Spleen (tissue), 11 donors: Measurements from ENCODE around the gene FUT4. TPM values are rescaled to one million over a fixed set of nuclear protein-coding genes. Genes with fewer than 3 reads are reported as not detected.
A peak's percentile ranks its signal among the peaks of the same experiment; 100 is the strongest.

Source experiments
- DNase-seq: peaks from one replicate; pipeline ENCODE4 v3.0.0-alpha.2; 2020
- H3K27ac ChIP-seq, 8 donors: fragments of 200-600 bp; sonication (generic) in 7 of 8; 1 replicate in 4 of 8; 2 replicates in 4 of 8; pipeline versions ENCODE4 v1.5.0 to v1.8.0; 2016 to 2021; ENCODE audit warnings: inconsistent platforms in 4 of 8, mild to moderate bottlenecking in 4 of 8, moderate library complexity in 1 of 8
- H3K27me3 ChIP-seq, 7 donors: fragments of 200-600 bp; sonication (generic) in 6 of 7; replicated peaks in 1 of 7; 1 replicate in 4 of 7; 2 replicates in 3 of 7; pipeline versions ENCODE4 v1.5.0 to v1.8.0; 2016 to 2021; ENCODE audit warnings: inconsistent platforms in 3 of 7, mild to moderate bottlenecking in 1 of 7
- H3K36me3 ChIP-seq, 6 donors: fragments of 200-600 bp; sonication (generic) in 5 of 6; 1 replicate in 4 of 6; 2 replicates in 2 of 6; pipeline versions ENCODE4 v1.5.0 to v1.8.0; 2016 to 2021; ENCODE audit warnings: inconsistent platforms in 2 of 6
- H3K4me1 ChIP-seq, 6 donors: fragments of 200-600 bp; sonication (generic) in 5 of 6; 1 replicate in 3 of 6; 2 replicates in 3 of 6; pipeline versions ENCODE4 v1.5.0 to v1.8.0; 2016 to 2021; ENCODE audit warnings: inconsistent platforms in 3 of 6
- H3K4me3 ChIP-seq, 8 donors: fragments of 200-600 bp; sonication (generic) in 7 of 8; 1 replicate in 4 of 8; 2 replicates in 4 of 8; pipeline versions ENCODE4 v1.5.0 to v1.8.0; 2016 to 2021; ENCODE audit warnings: inconsistent platforms in 4 of 8, mild to moderate bottlenecking in 4 of 8, moderate library complexity in 2 of 8
- H3K9me3 ChIP-seq, 8 donors: fragments of 200-600 bp; sonication (generic) in 7 of 8; 1 replicate in 4 of 8; 2 replicates in 4 of 8; pipeline versions ENCODE4 v1.5.0 to v1.8.0; 2016 to 2021; ENCODE audit warnings: inconsistent platforms in 4 of 8
- POLR2A ChIP-seq, 3 donors: fragments of 450-650 bp; IDR thresholded peaks; one replicate each; pipeline ENCODE4 v1.5.1; 2017; ENCODE audit warnings: antibody characterized with exemption in 3 of 3, mild to moderate bottlenecking in 1 of 3
- POLR2AphosphoS5 ChIP-seq, 3 donors: sonication (generic); formaldehyde crosslinking; IDR thresholded peaks; one replicate each; pipeline ENCODE4 v1.5.1; 2017; ENCODE audit warnings: antibody characterized with exemption in 3 of 3
- WGBS, 5 donors: extraction: QIAGEN DNeasy Blood & Tissue Kit in 3 of 5; methylation state at CpG; one replicate each; pipeline versions ENCODE4 v1.1.5 to v1.1.7; 2013 to 2018; 5-methylcytosine and 5-hydroxymethylcytosine counted together
- intact Hi-C: fragments of 100-400 bp; cut with DNase I; formaldehyde crosslinking; loops from one replicate; pipeline ENCODE4 v1.15.0; 2023; ENCODE audit warnings: low total_unique reads
- polyA plus RNA-seq, 3 donors: library from polyadenylated mRNA; stranded (reverse); fragments of 200-250 nt; gene quantifications; one replicate each; pipeline ENCODE4 v1.2.1, GENCODE V29; 2013
- total RNA-seq, 7 donors: library from RNA; depleted of rRNA in 3 of 7; stranded (reverse); fragments of >200 nt in 3 of 7; fragmentation: NEBNext Ultra II Directional in 4 of 7; extraction: Animal tissue kit (Norgen Biotek cat#: 25700) in 4 of 7; gene quantifications; one replicate each; pipeline versions ENCODE4 v1.1.0 to v1.2.1, GENCODE V29; 2016 to 2021
- TF ChIP-seq, protein P1 (sequence below), 11 experiments: fragments of 200-600 bp in 7 of 11; fragments of 450-650 bp in 4 of 11; sonication (generic) in 4 of 11; IDR thresholded peaks in 8 of 11; conservative IDR thresholded peaks in 3 of 11; 1 replicate in 7 of 11; 2 replicates in 4 of 11; pipeline versions ENCODE4 v1.4.0 to v1.8.0; 2016 to 2021; ENCODE audit warnings: antibody characterized with exemption in 11 of 11, inconsistent platforms in 4 of 11, mild to moderate bottlenecking in 1 of 11
- donor health status: healthy with polysubstance abuse.
- donor health status: DM: no; HTN: no; CAD: no; lungs with moderate emphysema.
- donor health status: DM: no; HTN: no; CAD: no.
- donor health status: Bipolar disorder and iron deficiency.
- donor health status: healthy.
- donor health status: DM: no; HTN: no; CAD: no.
- donor health status: DM: yes; HTN: yes; CAD: no.

The FUT4 gene
- total and polyA plus RNA-seq, 10 donors = 1.6 to 12.8 (median 9.8) TPM

DNA sequence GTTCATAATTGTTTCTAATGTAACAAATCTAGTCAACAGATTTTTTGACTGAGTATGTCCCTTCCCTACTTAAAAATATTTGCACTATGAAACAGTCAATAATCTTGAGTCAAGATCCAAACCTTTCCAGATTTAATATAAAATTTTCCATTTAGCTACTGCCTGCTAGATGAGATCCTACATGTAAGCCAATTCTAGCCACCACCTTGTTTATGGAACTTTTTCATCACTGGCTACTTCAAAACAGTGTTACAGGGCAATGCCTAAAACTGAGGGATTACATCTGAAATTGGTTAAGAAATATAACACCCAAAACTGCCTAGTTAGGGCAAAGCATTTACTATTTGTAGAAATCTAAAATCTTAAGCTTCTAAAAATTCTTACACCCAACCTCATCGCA lies 10.5 kb upstream of the FUT4 start:
- no peak overlapping the region for H3K4me3 ChIP-seq

DNA sequence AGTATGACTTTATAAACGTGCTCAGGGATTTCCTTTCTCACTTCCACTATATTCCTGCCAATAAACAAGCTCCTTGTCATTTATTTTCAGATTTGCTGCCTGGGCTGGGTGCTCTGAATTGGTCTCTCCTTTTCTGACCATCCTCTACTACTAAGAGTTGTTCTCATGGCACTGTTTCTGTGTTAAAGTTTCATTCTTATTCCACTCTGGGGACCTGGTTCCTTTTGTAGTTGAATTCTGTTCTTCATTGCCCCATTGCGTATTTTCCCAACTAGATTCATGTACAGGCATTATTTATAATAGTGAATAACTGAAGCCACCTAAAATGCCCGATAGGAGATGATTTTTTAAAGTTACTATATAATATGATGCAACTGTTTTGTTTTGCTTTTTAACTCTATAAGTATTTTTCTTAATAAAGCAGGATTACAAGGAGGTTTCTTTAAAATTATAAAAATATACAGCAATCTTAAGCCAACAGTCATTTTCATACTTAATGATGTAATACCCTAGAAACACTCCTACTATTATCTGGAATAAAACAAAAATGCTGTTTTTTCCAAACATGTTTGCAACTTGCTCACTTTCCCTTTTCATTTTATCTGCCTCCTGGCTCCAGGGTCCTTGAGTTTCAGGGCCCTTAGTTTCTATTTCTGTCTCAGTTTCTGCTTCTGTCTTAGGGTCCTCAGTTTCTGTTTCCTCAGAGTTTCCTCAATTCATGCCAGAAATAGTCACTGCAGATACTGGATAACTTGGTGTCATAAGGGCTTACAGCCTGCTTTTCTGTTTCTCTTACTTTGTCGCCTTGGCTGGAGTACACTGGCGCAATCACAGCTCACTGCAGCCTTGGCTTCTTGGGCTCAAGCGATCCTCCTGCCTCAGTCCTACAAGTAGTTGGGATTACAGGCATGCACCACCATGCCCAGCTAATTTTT lies 9.8 kb upstream of the FUT4 start:
- intact Hi-C loops = no loop called here
- H3K27ac ChIP-seq = peak overlapping the region in 4 of 8 donors; percentile 16 to 45 (median 43)
- H3K27me3 ChIP-seq = no peaks in the 10 kb centered on the region
- no peak for TF ChIP-seq POLR2AphosphoS5 (IDR thresholded peaks at IDR 0.05)
- no peak for TF ChIP-seq POLR2A (IDR thresholded peaks at IDR 0.05)
- TF ChIP-seq, protein P1, sequence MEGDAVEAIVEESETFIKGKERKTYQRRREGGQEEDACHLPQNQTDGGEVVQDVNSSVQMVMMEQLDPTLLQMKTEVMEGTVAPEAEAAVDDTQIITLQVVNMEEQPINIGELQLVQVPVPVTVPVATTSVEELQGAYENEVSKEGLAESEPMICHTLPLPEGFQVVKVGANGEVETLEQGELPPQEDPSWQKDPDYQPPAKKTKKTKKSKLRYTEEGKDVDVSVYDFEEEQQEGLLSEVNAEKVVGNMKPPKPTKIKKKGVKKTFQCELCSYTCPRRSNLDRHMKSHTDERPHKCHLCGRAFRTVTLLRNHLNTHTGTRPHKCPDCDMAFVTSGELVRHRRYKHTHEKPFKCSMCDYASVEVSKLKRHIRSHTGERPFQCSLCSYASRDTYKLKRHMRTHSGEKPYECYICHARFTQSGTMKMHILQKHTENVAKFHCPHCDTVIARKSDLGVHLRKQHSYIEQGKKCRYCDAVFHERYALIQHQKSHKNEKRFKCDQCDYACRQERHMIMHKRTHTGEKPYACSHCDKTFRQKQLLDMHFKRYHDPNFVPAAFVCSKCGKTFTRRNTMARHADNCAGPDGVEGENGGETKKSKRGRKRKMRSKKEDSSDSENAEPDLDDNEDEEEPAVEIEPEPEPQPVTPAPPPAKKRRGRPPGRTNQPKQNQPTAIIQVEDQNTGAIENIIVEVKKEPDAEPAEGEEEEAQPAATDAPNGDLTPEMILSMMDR (IDR thresholded peaks at IDR 0.05 in 8 of 11, conservative IDR thresholded peaks at IDR 0.05 in 3 of 11) = no peak
- H3K9me3 ChIP-seq = no peaks in the 10 kb centered on the region
- no peak overlapping the region for H3K4me3 ChIP-seq
- 50 to 63% (median 53%) methylated on average over 6 of the region's 6 CpGs for WGBS, 5 donors
- H3K36me3 ChIP-seq = no peaks in the 10 kb centered on the region
- peaks cover 0 to 15% (median 10%) of the 10 kb centered on the region in 6 donors for H3K4me1 ChIP-seq
- DNase-seq = no peak

More for the DNA sequence above, 10.5 kb upstream of the FUT4 start:
- Histone ChIP-seq H3K36me3 (no peaks in the 10 kb centered on the region), H3K27me3 (no peaks in the 10 kb centered on the region), H3K9me3 (no peaks in the 10 kb centered on the region), H3K4me1 (peaks cover 0 to 15% (median 10%) of the 10 kb centered on the region in 6 donors), H3K27ac (peak overlapping the region in 2 of 8 donors; percentile 16 to 45)
- intact Hi-C loops = no loop called here
- WGBS, 5 donors = 76 to 95% (median 83%) methylated on average over 1 of the region's 1 CpG
- TF ChIP-seq, protein P1 (IDR thresholded peaks at IDR 0.05 in 8 of 11, conservative IDR thresholded peaks at IDR 0.05 in 3 of 11) = no peak
- TF ChIP-seq POLR2A (IDR thresholded peaks at IDR 0.05) (no peak), POLR2AphosphoS5 (IDR thresholded peaks at IDR 0.05) (no peak)
- DNase-seq = no peak

GRCh38 chr11:94536386-94536785 lies 7.3 kb upstream of the FUT4 start:
- H3K27me3 ChIP-seq = no peaks in the 10 kb centered on the region
- intact Hi-C loops = no loop called here

More at GRCh38 chr11:94536386-94536785, 7.3 kb upstream of the FUT4 start:
- Histone ChIP-seq H3K9me3 (no peaks in the 10 kb centered on the region), H3K4me3 (no peak overlapping the region), H3K36me3 (no peaks in the 10 kb centered on the region), H3K27ac (no peak overlapping the region), H3K4me1 (peaks cover 0 to 15% (median 10%) of the 10 kb centered on the region in 6 donors)
- DNase-seq = no peak
- TF ChIP-seq POLR2A (IDR thresholded peaks at IDR 0.05) (no peak), POLR2AphosphoS5 (IDR thresholded peaks at IDR 0.05) (no peak)
- TF ChIP-seq, protein P1 (IDR thresholded peaks at IDR 0.05 in 8 of 11, conservative IDR thresholded peaks at IDR 0.05 in 3 of 11) = no peak
